ENCODE data around the gene IFNA17.

IFNA17 gene

DNA sequence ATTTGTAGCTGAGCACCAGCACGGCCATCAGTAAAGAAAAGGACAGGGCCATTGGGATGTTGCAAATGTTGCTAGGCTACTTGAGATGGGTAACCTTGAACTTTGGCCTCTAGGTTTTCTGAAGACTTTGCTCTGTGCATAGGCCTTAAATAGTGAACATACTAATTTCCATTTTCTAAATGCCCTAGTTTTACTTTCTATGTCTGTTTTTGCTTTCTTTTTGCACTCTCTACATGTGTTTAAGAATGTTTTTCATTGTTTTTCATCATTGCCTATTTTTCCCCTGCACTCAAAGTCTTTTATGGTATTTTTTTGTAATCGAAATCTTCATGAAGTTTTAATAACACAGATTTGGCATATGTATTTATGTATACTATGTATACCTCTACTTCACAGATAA is at the start of gene IFNA17:
Gene IFNA17, minus strand, starts transcription at position 101 of the 400 bp plus-strand sequence. Its CDS starts 49 bp downstream, at position 52.
- no peak for DNase-seq (ENCODE audit: low read depth)
- no peak within 1 kb of the TSS for H3K4me3 ChIP-seq (ENCODE audit: control insufficient read depth, low read depth, low read length)
- TF ChIP-seq, protein P1, sequence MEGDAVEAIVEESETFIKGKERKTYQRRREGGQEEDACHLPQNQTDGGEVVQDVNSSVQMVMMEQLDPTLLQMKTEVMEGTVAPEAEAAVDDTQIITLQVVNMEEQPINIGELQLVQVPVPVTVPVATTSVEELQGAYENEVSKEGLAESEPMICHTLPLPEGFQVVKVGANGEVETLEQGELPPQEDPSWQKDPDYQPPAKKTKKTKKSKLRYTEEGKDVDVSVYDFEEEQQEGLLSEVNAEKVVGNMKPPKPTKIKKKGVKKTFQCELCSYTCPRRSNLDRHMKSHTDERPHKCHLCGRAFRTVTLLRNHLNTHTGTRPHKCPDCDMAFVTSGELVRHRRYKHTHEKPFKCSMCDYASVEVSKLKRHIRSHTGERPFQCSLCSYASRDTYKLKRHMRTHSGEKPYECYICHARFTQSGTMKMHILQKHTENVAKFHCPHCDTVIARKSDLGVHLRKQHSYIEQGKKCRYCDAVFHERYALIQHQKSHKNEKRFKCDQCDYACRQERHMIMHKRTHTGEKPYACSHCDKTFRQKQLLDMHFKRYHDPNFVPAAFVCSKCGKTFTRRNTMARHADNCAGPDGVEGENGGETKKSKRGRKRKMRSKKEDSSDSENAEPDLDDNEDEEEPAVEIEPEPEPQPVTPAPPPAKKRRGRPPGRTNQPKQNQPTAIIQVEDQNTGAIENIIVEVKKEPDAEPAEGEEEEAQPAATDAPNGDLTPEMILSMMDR (IDR thresholded peaks at IDR 0.05; ENCODE audit: control insufficient read depth, insufficient read depth, low read depth, low read length, missing control alignments): no peak

DNA sequence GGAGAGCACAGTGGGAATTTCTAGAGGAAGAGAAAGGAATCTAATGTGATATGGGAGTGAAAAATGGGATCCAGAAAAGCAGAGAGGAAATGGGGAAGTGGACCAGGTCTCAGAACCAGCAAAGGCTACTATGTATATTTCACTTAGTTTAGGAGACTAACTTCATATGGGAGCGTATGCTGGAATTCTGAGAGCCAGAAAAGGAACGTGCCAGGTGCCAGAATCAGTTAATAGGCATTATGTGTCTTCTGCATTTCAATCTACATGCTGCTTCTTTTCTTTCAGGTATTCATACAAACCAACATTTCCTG is 40.3 kb upstream of the IFNA17 start:
- TF ChIP-seq, protein P1 (IDR thresholded peaks at IDR 0.05; ENCODE audit: control insufficient read depth, insufficient read depth, low read depth, low read length, missing control alignments): no peak
- no peak for DNase-seq (ENCODE audit: low read depth)
- no peak overlapping the region for H3K4me3 ChIP-seq (ENCODE audit: control insufficient read depth, low read depth, low read length)

DNA sequence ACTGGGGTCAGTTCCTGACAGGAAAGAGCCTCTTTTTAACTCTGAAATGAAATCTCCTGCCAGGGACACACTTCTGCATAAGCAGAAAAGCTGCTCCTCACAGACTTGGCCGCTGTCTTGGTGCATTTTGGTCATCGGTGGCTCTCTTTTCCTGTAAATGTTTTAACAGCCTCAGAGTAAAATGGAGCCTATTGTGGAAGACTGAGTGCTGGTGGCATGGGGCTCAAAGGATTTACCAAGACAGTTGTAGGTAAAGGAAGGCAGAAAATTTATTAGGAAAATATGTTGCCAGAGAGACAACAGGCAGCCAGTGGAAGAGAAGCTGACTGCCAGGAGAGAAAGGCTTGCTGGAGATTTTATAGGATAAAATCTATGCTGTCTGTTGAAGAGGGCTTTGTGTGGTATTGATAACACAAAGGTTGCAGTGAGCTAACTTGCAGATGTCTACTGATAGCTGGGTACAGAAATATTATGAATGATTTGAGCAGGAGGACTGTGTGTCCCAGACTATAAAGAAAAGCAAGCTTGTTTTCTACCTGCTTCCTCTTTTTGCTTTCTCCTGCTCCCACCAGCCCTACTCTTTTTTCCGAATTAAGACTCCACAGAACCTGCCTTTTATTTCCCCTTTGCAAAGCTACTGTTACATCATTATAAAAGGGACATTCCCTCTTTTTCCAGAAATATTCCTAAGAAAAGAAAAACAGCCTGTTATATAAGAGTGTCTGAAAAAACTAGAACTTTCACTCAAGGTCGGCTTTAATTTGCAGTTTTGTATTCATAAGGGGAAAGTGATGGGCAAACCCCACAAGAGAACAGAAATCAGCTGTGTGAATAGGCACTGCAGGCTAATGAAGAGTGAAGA is 39.7 kb upstream of the IFNA17 start:
- TF ChIP-seq, protein P1 (IDR thresholded peaks at IDR 0.05; ENCODE audit: control insufficient read depth, insufficient read depth, low read depth, low read length, missing control alignments): no peak
- DNase-seq (ENCODE audit: low read depth): no peak
- no peak overlapping the region for H3K4me3 ChIP-seq (ENCODE audit: control insufficient read depth, low read depth, low read length)

DNA sequence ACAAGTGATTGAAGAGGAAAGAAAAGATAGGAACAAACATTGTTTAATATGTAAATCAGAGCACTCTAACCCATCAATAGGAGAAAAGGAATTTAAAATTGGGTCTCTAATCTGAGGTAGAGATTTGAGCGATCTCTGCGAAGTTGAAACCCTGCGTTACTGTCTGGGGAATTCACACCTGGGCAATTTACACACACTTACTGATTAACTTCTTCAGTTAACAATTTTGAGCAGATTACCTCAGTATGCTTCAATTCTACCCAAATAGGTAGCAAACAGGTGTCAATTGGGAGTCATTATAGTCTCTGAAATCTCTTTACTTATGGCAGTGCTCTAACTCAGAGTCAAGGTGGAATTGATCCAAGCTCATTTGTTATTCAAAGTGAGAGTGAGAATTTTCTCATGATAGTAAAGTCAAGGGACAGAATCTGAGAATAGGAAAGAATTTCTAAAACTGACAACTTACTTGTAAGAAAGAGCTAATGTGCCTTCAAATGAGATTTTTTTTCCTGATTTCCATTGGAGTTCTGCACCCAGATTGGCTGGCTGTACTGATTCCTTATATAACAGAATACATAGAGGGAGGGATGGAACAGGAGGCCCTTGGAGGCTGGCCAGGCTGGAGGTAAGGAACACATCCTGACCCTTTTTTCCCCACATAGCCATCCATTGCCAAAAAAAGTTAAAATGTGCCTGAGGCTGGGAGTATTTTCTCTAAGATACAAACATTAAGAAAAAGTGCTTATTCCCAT is 38.9 kb upstream of the IFNA17 start:
- TF ChIP-seq, protein P1 (IDR thresholded peaks at IDR 0.05; ENCODE audit: control insufficient read depth, insufficient read depth, low read depth, low read length, missing control alignments): no peak
- DNase-seq (ENCODE audit: low read depth): no peak
- no peak overlapping the region for H3K4me3 ChIP-seq (ENCODE audit: control insufficient read depth, low read depth, low read length)

DNA sequence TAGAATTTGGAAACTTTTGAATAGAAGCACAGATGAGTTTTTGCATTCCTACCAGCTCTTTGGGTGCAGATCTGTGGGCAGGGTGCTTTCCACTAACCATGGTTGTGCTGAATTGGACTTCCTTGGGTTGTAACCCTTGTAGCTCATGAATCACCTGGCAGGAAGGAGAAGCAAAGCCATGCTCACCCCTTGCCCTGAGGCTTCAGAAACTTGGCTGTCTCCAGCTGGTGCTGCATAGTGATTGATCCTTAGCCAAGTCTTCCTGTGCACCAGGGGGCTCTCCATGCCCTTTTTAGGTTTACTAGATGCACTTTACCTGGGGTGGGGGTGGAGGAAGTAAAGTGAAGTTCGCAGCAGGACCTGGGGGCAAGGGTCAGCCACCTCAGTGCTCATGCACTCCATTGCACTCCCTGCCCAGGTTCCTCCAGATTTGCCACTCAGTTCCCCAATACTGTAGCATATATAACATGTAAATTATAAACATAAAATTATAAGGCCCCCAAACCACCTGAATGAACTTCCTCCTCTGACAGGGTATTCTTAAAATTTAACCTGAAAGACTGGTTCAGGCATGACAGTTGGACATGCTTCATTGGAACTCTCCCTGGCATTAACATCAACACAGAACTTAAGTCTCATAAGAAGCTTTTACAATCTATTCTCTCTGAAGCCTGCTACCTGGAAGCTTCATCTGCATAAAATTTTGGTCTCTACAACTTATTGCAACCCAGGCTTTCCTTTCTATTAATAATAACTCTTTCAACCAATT is 37.6 kb upstream of the IFNA17 start:
- H3K4me3 ChIP-seq (ENCODE audit: control insufficient read depth, low read depth, low read length): no peak overlapping the region
- TF ChIP-seq, protein P1 (IDR thresholded peaks at IDR 0.05; ENCODE audit: control insufficient read depth, insufficient read depth, low read depth, low read length, missing control alignments): no peak
- no peak for DNase-seq (ENCODE audit: low read depth)

DNA sequence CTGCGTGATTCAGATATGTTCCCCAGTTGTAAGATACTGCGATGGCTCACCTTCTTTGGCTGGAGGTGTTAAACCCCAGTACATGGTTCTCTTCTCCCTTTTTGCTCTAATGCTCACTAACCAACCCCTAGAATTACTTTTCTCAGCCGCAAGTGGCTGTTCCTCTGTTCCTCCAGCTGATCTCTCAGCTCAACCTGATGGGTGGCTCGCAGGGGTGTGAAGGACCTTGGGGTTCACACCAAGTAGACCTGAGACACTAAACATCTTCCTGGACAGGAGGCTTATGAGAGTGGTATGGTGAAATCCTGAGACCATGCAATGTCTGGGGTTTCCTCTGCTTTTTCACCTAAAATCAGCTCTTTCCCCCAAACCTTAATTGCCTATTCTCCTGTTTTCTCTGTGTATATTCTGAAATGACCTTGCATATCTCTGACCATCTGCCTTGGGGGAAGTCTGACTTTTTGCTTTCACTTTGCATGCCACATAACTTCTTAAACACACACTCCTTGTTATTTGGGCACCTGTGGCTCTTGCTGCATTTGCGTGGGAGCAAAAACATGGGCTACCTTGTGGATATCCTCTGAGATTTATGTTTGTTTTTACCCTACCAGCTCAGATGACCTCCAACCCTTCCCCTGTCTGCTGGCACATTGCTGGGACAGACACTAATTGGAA is 27.7 kb upstream of the IFNA17 start:
- H3K4me3 ChIP-seq (ENCODE audit: control insufficient read depth, low read depth, low read length): no peak overlapping the region
- DNase-seq (ENCODE audit: low read depth): no peak
- TF ChIP-seq, protein P1 (IDR thresholded peaks at IDR 0.05; ENCODE audit: control insufficient read depth, insufficient read depth, low read depth, low read length, missing control alignments): no peak

Measured in AG09309 (cell line).